ENCODE data around the gene DLX6.

The DLX6 gene

DNA sequence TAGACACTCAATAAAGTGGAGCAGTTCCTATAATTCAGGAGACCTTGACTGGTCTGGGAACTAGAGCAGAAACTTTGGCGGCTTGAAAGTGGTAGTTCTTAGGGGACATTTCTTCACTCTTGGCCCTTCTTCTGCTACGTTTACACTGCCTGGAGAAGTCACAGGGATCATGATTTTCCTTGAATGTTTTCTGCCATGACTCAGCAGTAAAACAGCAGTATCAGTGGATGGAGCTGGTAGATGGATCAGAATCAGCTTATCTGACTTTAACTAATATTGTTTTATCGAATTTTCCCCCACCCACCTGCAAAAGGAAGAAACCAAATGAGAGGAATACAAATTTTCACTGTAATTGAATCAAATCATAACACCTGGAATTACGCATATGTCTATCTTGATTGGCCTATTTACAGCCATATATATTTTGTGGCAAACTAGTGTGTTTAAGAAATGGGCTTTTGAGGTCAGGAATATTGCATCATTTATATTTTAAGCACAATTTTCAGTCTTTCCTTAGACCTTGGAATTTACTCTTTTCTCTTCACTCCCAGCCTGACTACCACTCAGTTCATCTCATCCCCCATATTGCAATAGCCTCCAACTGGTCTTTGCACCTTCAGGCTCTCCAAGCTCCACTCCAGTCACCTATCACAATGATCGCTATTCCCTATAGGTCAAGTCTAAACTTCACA is 34.2 kb downstream of the DLX6 start:
- no peak for TF ChIP-seq ZFX (IDR thresholded peaks at IDR 0.05)
- TF ChIP-seq, protein P1, sequence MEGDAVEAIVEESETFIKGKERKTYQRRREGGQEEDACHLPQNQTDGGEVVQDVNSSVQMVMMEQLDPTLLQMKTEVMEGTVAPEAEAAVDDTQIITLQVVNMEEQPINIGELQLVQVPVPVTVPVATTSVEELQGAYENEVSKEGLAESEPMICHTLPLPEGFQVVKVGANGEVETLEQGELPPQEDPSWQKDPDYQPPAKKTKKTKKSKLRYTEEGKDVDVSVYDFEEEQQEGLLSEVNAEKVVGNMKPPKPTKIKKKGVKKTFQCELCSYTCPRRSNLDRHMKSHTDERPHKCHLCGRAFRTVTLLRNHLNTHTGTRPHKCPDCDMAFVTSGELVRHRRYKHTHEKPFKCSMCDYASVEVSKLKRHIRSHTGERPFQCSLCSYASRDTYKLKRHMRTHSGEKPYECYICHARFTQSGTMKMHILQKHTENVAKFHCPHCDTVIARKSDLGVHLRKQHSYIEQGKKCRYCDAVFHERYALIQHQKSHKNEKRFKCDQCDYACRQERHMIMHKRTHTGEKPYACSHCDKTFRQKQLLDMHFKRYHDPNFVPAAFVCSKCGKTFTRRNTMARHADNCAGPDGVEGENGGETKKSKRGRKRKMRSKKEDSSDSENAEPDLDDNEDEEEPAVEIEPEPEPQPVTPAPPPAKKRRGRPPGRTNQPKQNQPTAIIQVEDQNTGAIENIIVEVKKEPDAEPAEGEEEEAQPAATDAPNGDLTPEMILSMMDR (conservative IDR thresholded peaks at IDR 0.05) = no peak
- no peak overlapping the region for H3K27ac ChIP-seq

DNA sequence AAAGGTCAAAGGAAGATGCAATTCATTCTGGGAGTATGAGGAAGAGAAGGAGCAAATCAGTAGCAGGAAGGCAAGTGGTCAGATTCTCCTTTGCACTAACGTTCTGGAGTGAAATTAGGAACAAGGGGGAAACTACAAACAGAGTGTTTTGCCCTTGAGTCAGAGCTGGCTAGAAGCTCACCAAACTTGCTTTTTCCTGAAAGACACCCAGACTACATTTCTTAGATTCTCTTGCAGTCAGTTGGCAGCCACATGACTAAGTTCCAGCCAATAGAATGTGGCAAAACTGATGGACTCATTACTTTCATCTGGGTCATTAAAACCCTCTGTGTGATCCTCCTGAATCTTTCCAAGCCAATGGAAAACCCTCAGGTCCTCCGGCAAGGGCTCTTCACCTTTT is 37.9 kb downstream of the DLX6 start:
- no peak overlapping the region for H3K27ac ChIP-seq
- TF ChIP-seq, protein P1 (conservative IDR thresholded peaks at IDR 0.05) = no peak
- no peak for TF ChIP-seq ZFX (IDR thresholded peaks at IDR 0.05)

Data from C4-2B (cell line).